ENCODE results near the gene WDFY2. TPM values are rescaled to one million over a fixed set of nuclear protein-coding genes. Genes with fewer than 3 reads are reported as not detected.

Gene WDFY2
- total RNA-seq, 4 donors from 2014 or later, result 17.6 to 36.4 (median 22.0) TPM

DNA sequence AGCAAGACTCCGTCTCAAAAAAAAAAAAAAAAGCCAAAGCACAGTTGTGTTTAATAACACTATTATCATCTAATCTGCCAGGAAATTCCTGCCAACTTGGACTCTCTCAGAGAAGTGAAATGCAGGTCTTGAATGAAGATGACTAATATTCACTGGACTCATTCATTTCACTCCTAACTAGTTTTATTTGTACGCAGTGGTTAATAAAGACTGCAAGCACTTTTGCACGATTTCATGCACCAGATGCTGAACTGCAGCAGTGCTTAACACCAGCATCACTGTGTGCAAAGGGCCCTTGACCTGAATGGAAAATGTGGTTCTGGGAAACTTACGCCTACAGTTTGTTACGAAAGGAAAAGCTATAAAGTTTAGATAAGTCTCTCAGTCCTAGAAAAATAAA is 156.4 kb downstream of the WDFY2 start:
- TF ChIP-seq CTCF (IDR thresholded peaks at IDR 0.05; ENCODE audit: low read depth), result no peak

DNA sequence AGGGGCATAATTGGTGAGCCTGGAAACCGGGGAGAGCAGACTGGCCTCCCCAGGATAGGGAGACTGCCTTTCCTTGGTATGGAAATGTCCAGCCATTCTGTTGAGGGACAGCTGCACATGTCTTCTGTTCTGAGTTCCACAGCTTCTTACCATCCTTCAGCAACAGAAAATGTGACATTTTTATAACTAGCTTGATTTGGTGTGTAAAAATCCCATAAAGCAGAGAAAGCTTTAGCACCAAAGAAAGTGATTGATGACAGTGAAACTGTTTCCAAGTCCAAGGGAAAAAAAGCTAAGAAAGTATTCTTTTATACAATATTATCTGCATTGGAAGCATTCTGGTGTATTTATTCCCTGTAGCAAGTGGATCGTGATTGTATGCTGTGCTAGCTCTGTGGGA is 157.8 kb downstream of the WDFY2 start:
- no peak for TF ChIP-seq CTCF (IDR thresholded peaks at IDR 0.05; ENCODE audit: low read depth)

DNA sequence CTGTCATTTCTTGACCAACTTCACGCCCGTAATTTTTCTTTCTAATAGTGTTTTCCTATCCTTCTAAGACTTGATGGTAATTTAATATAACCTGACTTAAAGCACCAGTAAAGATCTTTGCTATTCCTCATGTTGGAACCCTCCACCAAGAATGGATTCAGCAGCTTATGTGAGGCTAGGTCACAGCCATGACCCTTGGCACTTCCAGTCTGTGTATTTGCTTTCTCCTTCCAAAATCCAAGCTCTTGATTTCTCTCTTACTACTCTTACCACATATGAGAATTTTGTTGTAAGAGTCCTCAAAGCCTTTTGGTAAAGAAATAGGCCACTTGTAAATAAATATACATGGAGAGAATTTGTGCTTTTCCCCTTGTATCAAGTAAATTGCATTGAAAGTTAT is 158.3 kb downstream of the WDFY2 start:
- no peak for TF ChIP-seq CTCF (IDR thresholded peaks at IDR 0.05; ENCODE audit: low read depth)

- no peak for TF ChIP-seq CTCF (IDR thresholded peaks at IDR 0.05; ENCODE audit: low read depth)
Observed at GRCh38 chr13:51745243-51745642, 161.0 kb downstream of the WDFY2 start.

DNA sequence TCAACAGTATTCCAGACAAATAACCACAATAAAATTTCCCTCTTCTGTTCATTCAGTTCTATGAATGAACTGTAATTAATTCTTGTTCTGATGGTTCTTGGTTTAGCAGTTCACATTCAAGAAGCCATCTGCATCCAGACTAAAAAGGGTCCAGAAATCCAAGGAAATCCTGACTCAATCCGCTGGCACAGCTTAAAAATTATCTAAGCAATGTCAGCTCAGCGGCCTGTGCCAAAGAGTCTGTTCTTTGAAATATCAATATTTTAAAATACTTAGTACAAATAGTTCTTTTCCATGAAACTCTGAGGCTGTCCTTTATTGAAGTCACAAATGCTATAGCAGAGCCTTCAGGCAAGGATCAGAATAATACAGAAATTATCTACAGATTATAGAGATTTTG is 162.5 kb downstream of the WDFY2 start:
- TF ChIP-seq CTCF (IDR thresholded peaks at IDR 0.05; ENCODE audit: low read depth), result no peak

DNA sequence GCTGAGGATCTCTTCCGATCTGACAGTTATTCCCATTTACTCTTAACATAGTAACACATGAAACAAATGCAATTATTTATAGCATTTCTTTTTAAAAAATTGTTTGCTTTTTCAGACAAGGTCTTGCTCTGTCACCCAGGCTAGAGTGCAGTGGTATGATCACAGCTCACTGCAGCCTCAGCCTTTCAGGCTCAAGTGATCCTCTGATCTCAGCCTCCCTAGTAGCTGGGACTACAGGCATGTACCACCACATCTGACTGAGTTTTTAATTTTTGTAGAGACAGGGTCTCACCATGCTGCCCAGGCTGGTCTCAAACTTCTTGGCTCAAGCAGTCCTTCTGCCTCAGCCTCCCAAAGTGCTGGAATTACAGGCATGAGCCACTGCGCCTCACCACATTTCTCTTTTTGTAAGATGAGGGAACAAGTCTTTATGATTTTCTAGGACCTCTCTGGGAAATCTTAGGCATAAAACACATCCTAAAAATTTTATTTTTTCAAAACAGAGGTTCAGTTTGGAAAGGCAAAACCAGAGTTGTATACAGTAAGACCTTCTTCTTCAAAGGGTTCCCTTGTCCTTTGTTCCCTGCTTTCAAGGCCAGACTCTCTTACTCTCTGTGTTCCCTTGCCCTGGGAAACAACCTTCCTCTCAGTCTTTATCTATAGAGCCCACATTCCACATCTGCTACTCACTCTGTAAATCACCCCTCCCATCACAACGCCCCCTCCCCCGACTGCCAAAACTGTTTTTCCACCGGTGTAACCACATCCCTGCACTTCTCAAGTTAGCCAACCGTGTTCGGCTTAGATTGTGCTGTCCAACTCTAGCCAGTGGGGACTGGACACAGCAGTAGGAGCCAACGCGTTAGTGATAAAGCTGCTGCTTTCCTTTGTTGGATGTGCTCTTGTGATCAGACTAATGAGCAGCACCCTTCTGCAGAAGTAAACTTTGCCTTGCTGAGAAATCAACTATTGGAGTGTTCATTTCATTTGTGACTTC is 163.5 kb downstream of the WDFY2 start:
- TF ChIP-seq CTCF (IDR thresholded peaks at IDR 0.05; ENCODE audit: low read depth), result no peak

DNA sequence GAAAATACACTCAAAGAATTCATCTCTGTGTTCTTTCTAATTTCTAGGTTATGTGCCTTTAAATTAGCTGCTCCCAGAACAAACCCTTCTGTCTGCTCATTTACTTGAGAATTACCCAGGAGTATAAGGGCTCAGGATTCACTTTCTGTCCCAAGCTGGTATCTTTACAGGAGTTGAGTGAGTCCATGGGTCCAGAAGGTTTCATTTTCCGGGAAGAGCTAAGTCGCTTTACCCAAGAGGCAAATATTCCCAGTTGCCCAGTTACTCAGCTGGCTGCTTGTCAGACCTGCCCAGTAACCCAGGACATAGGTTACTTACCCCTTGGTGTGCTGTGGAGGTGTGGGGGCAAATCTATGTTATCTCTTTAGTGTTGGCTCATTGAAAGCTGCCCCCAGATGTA is 172.4 kb downstream of the WDFY2 start:
- no peak for TF ChIP-seq CTCF (IDR thresholded peaks at IDR 0.05; ENCODE audit: low read depth)

Data from subcutaneous adipose tissue (tissue), 4 donors.